AML-193 (cell line): ENCODE measurements around the gene HIC2.
"Not testable (repeated sequence)": the region's sequence is repeated elsewhere in the genome, so short reads cannot be mapped to it uniquely, and the experiment has no call there.

Experiments used
- DNase-seq, 2 experiments: peaks; one replicate each; lab custom pipeline; 2025; lab: John Stamatoyannopoulos, UW

Gene HIC2

GRCh38 chr22:21435998-21436810, 19.0 kb downstream of the HIC2 start:
- DNase-seq: not testable (repeated sequence)

DNA sequence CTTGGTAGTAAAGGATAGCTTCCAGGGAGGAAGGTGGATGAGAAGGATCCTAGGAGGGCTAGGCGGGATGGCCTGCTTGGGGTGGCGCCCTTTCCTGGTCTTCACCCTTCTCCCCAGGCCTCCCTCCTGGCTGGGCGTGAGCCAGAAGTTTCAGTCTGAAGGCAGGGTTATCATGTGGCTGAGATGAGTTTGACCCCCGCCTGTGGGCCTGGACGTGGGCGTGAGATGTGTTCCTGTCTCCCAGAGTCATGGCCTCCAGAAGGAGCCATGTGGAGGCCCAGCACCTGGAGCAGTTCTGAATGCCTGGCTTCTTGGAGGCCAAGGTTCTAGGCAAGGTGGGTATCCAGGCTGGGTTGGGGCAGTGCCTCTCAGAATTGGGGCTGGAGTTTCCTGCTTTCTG, 20.8 kb downstream of the HIC2 start:
- not testable (repeated sequence) for DNase-seq

DNA sequence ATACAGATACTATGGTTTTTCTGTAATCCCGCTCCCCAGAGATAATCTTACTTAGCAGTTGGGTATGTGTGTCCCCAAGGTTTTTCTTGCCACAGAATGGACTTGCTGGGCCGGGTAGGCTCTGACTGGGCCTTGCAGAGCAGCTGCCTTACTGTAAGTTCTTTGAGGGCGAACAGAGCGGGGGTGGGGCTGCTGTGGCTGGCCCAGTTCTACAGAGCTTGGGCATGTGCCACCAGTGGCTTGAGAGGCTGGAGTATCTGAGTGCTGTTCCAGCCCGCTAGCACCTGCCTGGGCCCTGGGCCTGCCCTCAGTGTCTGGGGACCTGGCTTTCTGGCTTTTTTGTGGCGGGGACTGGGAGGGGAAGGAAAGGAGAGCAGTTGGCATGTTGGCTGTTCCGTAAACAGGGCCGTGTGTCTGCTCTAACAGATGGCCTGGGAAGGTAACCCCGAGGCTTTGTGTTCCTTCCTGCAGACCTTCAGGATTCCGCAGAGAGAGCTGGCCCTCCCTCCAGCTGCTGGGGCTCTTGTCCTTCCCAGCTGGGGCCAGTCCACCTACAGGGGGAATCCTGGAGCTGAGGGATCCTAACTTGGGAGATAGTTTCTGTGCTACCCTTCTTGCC, 23.0 kb downstream of the HIC2 start:
- DNase-seq: not testable (repeated sequence)

DNA sequence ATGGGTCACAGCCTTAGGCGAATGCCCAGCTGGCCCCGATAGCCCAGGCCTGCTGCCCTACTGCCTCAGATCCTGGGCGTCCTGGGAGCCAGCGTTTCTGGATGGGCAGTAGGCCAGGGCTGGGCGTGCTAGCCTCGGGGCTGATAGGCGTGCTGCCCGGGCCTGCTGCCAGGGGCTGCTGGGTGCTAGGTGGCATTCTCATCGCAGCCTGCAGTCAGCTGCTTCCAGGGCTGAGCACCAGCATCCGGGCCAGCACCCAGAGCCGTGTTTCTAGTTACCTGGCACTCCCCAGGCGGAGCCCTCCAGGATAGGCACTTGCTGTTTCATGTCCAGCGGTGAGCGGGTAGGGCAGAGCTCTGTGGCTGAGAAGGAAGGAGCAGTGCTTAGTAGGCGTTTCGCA, 23.5 kb downstream of the HIC2 start:
- not testable (repeated sequence) for DNase-seq

GRCh38 chr22:21441170-21441569, 24.0 kb downstream of the HIC2 start:
- not testable (repeated sequence) for DNase-seq

DNA sequence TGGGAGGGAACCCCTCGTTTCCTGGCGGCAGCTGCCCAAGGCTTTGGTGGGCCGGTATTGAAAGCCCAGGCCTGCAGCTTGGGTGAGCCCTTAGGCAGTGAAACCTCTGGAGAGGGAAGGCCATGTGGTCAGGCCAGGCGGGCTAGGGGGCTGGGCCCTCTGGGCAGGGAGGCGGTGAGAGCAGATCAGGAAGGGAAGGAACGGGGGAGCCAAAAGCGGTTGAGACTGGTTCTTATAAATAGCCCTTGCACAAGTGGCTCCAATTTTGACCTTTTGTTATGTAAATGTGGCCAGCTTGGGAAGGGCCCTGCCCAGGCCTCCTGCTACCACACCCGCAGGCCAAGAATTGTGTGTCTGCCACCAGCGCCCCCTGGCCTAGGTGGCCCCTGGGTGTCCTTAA, 25.0 kb downstream of the HIC2 start:
- not testable (repeated sequence) for DNase-seq

GRCh38 chr22:21442646-21443045, 25.5 kb downstream of the HIC2 start:
- DNase-seq: not testable (repeated sequence)

- DNase-seq: no peak
Measured at GRCh38 chr22:21443057-21443734, 26.0 kb downstream of the HIC2 start.

DNA sequence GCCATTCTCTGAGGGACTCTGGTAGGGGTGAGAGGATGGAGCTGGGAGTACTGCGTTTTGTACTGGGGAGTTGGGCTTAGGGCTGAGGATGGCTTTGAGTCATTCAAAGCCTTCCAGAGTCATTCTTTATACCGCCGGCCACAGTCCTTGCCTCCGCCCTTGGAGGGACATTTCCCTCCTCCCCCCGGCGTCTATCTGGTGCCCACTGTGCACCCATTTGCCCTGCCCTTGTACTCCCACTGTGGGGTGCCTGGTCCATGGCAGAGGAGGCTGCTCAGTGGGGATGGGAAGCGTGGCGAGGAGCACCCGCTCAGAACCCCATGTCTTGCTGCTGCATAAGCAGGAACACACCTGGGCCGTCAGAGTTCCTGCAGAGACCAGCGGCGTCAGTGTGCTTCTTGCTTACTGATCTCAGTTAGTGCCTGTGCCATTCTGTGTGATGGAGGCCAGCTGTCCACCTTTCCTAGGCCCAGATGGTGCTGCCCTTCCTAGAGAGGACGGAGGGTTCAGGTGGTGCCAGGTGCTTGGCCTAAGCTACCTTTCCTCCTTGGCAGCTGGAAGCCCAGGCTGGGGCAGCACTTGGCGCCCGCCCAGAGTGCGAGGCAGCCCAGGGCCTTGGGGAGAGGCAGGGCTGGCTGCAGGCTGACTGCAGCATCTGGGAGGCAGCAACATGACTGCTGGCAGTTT, 26.7 kb downstream of the HIC2 start:
- no peak for DNase-seq

DNA sequence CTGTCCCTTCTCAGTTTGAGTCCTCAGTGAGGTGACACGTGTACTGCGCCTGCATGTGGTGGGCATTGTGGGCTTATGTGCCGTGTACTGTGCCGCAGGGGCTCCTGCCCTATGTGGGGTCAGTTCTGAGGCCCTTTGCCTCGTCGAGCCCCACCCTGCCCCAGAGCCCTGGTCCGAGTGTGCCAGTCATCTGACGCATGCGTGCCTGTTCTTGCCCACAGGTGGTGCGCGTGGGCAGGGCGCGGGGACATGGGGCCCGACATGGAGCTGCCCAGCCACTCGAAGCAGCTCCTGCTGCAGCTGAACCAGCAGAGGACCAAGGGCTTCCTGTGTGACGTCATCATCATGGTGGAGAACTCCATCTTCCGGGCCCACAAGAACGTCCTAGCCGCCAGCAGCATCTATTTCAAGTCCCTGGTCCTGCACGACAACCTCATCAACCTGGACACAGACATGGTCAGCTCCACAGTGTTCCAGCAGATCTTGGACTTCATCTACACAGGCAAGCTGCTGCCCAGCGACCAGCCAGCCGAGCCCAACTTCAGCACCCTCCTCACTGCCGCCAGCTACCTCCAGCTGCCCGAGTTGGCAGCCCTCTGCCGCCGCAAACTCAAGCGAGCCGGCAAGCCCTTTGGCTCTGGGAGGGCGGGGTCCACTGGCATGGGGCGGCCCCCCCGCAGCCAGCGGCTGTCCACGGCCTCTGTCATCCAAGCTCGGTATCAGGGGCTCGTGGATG, 27.7 kb downstream of the HIC2 start:
- no peak for DNase-seq

GRCh38 chr22:21445437-21446127, 28.4 kb downstream of the HIC2 start:
- no peak for DNase-seq

- no peak for DNase-seq
Measured at GRCh38 chr22:21446128-21446826, 29.1 kb downstream of the HIC2 start.

DNA sequence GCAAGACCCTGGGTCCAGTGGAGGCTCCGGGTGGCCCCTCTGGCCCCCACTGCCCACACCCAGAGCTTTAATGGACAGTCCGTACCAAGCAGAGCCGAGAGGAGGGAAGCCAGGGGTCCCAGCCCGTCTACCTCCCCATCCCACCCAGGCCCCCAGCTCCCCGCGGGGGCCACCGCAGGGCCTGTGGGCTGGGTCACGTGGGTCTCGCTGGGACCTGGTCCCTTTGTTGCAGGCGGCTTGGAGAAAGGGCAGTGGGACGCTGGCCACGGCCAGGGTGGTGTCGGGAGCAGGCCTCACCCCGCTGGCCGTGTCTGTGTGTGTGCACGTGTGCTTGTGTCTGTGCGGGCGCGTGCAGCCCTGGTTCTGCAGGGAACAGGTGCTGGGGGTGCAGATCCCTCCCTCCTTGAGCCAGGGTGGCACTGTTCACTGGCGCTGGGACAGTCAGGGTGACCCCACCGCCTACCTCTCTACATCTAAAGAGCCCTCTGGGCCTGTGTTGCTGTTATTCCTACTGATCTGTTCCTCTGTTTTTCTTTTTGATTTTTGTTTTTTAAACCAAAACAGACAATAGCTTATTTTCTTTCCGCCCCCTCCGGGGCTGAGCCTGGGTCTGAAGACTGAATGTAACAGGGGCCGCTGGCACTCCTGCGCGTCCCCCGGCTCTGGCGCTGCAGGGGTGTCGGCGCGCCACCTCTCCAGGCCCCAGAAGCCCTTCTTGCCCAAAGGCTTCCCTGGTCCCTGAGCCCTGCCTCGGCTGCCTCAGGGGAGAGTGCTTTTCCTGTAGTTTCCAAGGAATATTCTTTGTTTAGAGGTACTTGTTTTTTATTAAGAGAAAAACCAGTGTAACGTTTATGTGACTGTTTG, 29.9 kb downstream of the HIC2 start:
- DNase-seq: no peak

GRCh38 chr22:21447694-21448402, 30.7 kb downstream of the HIC2 start:
- no peak for DNase-seq

DNA sequence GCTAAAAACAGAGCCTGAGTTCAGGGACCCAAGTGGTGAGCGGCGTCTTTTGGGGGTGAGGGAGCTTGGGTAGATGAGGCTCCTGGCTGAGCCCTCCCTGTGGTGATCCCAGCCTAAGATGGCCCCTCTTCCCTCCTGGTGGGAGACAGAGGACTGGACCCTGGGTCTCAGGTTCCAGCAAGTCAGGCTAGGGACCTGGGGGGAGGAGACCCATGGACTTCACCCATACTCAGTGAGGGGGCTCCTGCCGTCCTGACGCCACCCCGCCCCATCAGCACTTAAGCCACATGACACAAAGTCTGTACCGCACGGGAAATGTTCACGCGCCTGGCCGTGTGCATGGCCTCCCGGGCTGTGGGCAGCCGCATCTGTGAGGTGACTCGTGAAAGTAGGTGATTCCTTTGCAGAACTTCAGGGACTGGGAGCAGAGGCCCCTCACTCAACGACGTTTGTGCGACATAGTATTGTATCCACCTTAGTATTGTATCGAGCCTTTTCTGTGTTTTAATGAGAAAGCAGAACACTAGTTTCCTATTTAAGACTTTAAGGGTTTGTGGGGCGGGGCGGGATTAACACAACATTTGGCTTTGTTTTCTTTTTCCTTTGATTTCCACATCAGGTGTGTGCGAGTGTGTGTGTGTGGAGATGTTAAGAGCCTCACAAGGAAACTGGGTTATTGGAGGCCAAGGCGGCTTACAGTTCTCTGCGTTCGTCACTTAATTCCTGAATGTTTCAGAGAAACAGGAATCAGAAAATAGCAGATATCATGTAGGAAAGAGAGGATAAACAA, 31.7 kb downstream of the HIC2 start:
- DNase-seq: no peak

DNA sequence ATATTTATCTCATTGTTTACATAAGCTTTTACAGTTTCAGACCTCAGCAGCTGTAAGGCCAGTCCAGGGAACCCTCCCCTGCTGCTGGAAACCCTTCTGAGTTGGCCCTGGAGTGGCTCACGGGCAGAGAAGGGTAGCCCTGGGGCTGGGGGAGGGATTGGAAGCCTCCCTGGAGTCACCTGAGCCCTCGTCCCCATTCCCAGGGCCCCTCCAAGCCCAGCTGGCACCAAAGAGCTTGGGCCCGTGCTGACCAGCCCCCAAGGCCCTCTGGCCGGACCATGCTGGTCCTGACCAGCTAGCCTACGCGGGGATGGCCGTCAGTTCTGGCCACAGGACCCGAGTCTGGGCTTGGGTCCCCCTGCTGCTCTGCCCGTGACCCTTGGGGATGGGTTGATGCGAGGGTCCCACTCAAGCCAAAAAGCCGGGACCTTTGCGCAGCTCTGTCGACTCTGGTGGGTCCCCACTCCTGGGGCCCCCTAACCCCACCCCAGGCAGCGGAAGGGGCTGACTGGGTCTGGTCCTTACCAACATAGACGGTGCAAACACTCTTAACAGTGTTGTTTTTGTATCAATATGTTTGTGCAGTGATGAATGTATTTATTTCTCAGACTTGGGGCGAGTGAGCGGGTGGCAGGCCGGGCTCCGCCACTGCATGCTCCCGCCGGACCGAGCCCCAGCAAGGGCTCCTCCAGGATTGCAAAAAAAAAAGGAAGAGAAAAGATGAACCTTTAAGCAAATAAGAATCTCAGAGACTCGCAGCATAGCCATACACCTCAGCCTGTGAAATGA, 32.6 kb downstream of the HIC2 start:
- no peak for DNase-seq

DNA sequence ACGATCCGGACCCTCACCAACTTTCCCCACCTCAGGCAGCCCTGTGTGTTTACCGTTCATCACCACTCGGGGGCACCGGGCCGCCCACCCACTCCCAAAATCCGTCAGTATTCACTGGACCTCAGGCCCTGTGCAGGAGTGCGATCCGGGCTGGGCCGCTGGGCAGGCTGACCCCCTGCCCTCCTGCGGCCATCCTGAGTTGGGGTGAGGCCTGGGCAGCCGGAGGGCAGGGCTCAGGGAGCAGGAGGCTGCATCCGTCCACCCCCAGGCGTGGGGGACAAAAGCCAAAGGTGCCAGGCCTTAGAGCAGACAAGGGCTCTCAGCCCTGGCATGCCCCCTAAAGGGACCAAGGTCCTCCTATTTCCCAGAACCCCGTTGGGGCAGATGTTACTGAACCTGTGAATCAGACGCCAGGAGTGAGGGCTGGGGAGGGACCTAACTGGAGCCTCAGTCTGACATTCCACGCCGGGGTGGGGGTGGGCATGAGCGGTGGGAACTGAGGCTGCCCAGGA, 33.2 kb downstream of the HIC2 start:
- DNase-seq: no peak
